Inferior parietal cortex (tissue), 1 donor: ENCODE measurements around the gene ADGRG4.
"Not testable (repeated sequence)": the region's sequence is repeated elsewhere in the genome, so short reads cannot be mapped to it uniquely, and the experiment has no call there.

Experiments
- DNase-seq: peaks from one replicate; pipeline ENCODE4 v3.0.0-alpha.2; 2016; ENCODE audit errors: extremely low spot score

The ADGRG4 gene

GRCh38 chrX:136300721-136301120 is at the start of gene ADGRG4:
Gene ADGRG4 (plus strand): TSS chrX:136300963. CDS start chrX:136308778, 7,815 bp downstream.
- DNase-seq: not testable (repeated sequence)

- no peak for DNase-seq
Observed at GRCh38 chrX:136251041-136251991, 49.4 kb upstream of the ADGRG4 start, which contains the start of gene MAP7D3. Gene MAP7D3 (minus strand): TSS chrX:136251400. CDS start chrX:136251358, 42 bp downstream.

GRCh38 chrX:136255541-136255940 is 45.2 kb upstream of the ADGRG4 start:
- no peak for DNase-seq

GRCh38 chrX:136256026-136256425 is 44.7 kb upstream of the ADGRG4 start:
- DNase-seq: no peak

GRCh38 chrX:136258951-136259350 is 41.8 kb upstream of the ADGRG4 start:
- DNase-seq: no peak

- peak; percentile 25 for DNase-seq
Observed at GRCh38 chrX:136259543-136259942, 41.2 kb upstream of the ADGRG4 start.

- no peak for DNase-seq
Observed at GRCh38 chrX:136260776-136261175, 40.0 kb upstream of the ADGRG4 start.

GRCh38 chrX:136261321-136261720 is 39.4 kb upstream of the ADGRG4 start:
- DNase-seq: no peak

- no peak for DNase-seq
Observed at GRCh38 chrX:136262243-136262642, 38.5 kb upstream of the ADGRG4 start.

- no peak for DNase-seq
Observed at GRCh38 chrX:136262812-136263315, 37.9 kb upstream of the ADGRG4 start.

GRCh38 chrX:136266828-136267227 is 33.9 kb upstream of the ADGRG4 start:
- no peak for DNase-seq

GRCh38 chrX:136268051-136269048 is 32.4 kb upstream of the ADGRG4 start:
- peak; percentile 55 for DNase-seq

GRCh38 chrX:136269921-136270320 is 30.8 kb upstream of the ADGRG4 start:
- no peak for DNase-seq

GRCh38 chrX:136271300-136271699 is 29.5 kb upstream of the ADGRG4 start:
- DNase-seq: no peak

GRCh38 chrX:136272325-136272724 is 28.4 kb upstream of the ADGRG4 start:
- DNase-seq: no peak

- DNase-seq: no peak
Observed at GRCh38 chrX:136273986-136274385, 26.8 kb upstream of the ADGRG4 start.

GRCh38 chrX:136275553-136275952 is 25.2 kb upstream of the ADGRG4 start:
- DNase-seq: no peak

GRCh38 chrX:136286375-136286774 is 14.4 kb upstream of the ADGRG4 start:
- DNase-seq: not testable (repeated sequence)

- DNase-seq: no peak
Observed at GRCh38 chrX:136291824-136292223, 8.9 kb upstream of the ADGRG4 start.

- DNase-seq: no peak
Observed at GRCh38 chrX:136292656-136293055, 8.1 kb upstream of the ADGRG4 start.

GRCh38 chrX:136295380-136295779 is 5.4 kb upstream of the ADGRG4 start:
- no peak for DNase-seq

GRCh38 chrX:136303041-136303440 is 2.3 kb downstream of the ADGRG4 start:
- no peak for DNase-seq
